Gastrocnemius medialis (tissue), 4 donors: Measurements from ENCODE around the gene CPA3. TPM values are rescaled to one million over a fixed set of nuclear protein-coding genes. Genes with fewer than 3 reads are reported as not detected.

Experiments
- ATAC-seq, 2 donors: fragments of 150-250 bp; one replicate each; pipeline ENCODE4 v1.9.1; 2016
- DNase-seq, 2 donors: peaks; one replicate each; pipeline ENCODE4 v3.0.0-alpha.2; 2019
- H3K27ac ChIP-seq, 4 donors: fragments of 200-600 bp; sonication (generic); 1 replicate in 1 of 4; 2 replicates in 3 of 4; pipeline ENCODE4 v1.5.1; 2016 to 2018; ENCODE audit warnings: mild to moderate bottlenecking in 2 of 4, moderate library complexity in 1 of 4
- H3K27me3 ChIP-seq, 3 donors: fragments of 200-600 bp; sonication (generic) in 2 of 3; 1 replicate in 1 of 3; 2 replicates in 2 of 3; pipeline versions ENCODE4 v1.5.1 to v1.6.0; 2016 to 2019; ENCODE audit warnings: mild to moderate bottlenecking in 1 of 3, moderate library complexity in 1 of 3
- H3K36me3 ChIP-seq, 2 donors: fragments of 200-600 bp; sonication (generic) in 1 of 2; one replicate each; pipeline ENCODE4 v1.5.1; 2017 to 2018
- H3K4me1 ChIP-seq, 2 donors: fragments of 200-600 bp; sonication (generic) in 1 of 2; one replicate each; pipeline ENCODE4 v1.5.1; 2016 to 2017; ENCODE audit warnings: mild to moderate bottlenecking in 2 of 2
- H3K4me3 ChIP-seq, 4 donors: fragments of 200-600 bp; sonication (generic) in 3 of 4; 1 replicate in 1 of 4; 2 replicates in 3 of 4; pipeline ENCODE4 v1.5.1; 2016 to 2019; ENCODE audit warnings: mild to moderate bottlenecking in 2 of 4
- H3K9me3 ChIP-seq, 3 donors: fragments of 200-600 bp; sonication (generic) in 2 of 3; 1 replicate in 1 of 3; 2 replicates in 2 of 3; pipeline ENCODE4 v1.5.1; 2016 to 2019
- CTCF ChIP-seq, 5 experiments: fragments of 450-650 bp in 3 of 5; fragments of 200-600 bp in 2 of 5; sonication (generic) in 2 of 5; IDR thresholded peaks in 4 of 5; conservative IDR thresholded peaks in 1 of 5; 1 replicate in 4 of 5; 2 replicates in 1 of 5; pipeline ENCODE4 v1.5.1; 2016 to 2019; ENCODE audit warnings: antibody characterized with exemption in 5 of 5, mild to moderate bottlenecking in 3 of 5, moderate library complexity in 3 of 5
- POLR2A ChIP-seq, 2 donors: fragments of 450-650 bp; IDR thresholded peaks; one replicate each; pipeline ENCODE4 v1.6.1; 2017; ENCODE audit warnings: antibody characterized with exemption in 2 of 2, mild to moderate bottlenecking in 2 of 2, moderate library complexity in 2 of 2
- in situ Hi-C, 4 donors: fragments of 200-750 bp; cut with MboI; loops; one replicate each; pipeline versions ENCODE4 v1.15.0 to v1.8.0; 2017; ENCODE audit warnings: low sequenced_read_pairs in 4 of 4
- intact Hi-C: fragments of 100-400 bp; cut with DNase I; formaldehyde crosslinking; loops from one replicate; pipeline ENCODE4 v1.15.1; 2023; ENCODE audit warnings: low total_unique reads
- total RNA-seq, 4 donors: library from RNA; depleted of rRNA; stranded (reverse); fragments of >200 nt; gene quantifications; one replicate each; pipeline versions ENCODE4 v1.1.0 to v1.2.3, GENCODE V29; 2016

CPA3 gene
- total RNA-seq, 4 donors from 2014 or later, result 1.00 to 4.7 (median 1.8) TPM; not detected in 1

GRCh38 chr3:148945116-148945515 is 80.0 kb downstream of the CPA3 start:
- TF ChIP-seq CTCF (IDR thresholded peaks at IDR 0.05 in 4 of 5, conservative IDR thresholded peaks at IDR 0.05 in 1 of 5), result no peak
- no peak for TF ChIP-seq POLR2A (IDR thresholded peaks at IDR 0.05)
- Histone ChIP-seq H3K27ac (no peak overlapping the region), H3K4me3 (no peak overlapping the region), H3K36me3 (no peaks in the 10 kb centered on the region), H3K27me3 (no peaks in the 10 kb centered on the region), H3K9me3 (no peaks in the 10 kb centered on the region), H3K4me1 (peaks cover 0 to 8% of the 10 kb centered on the region in 2 donors)
- DNase-seq (no peak), ATAC-seq (no peak)
- in situ Hi-C loops (loop anchor here (5.0 to 25.0 kb wide), 5 partner anchors 80 to 563 kb away; partner anchors contain the start of gene CPA3 (in 1 of the 4)), intact Hi-C loops (loop anchor here (5.0 kb wide), 2 partner anchors 568 to 638 kb away; no protein-coding TSS in a partner anchor)

Other genes starting within 250 kb of the CPA3 start
- gene AGTR1, start 167.4 kb upstream of the CPA3 start, total RNA-seq, result 10 to 100 TPM; 12.7 to 32.1 (median 14.5) TPM
- gene CPB1, start 37.5 kb upstream of the CPA3 start, total RNA-seq, result under 1 TPM in 1 of 4 donors, not detected in 3; 0.76 TPM
- gene GYG1, start 126.2 kb downstream of the CPA3 start, total RNA-seq, result 100 to 1,000 TPM; 298 to 526 (median 331) TPM
- 10 to 100 TPM in 1 of 4 donors, 1 to 10 TPM in 3; 2.8 to 11.0 (median 5.9) TPM for gene HLTF, start 221.2 kb downstream of the CPA3 start, total RNA-seq